ENCODE data around the gene L1CAM.
A peak's percentile ranks its signal among the peaks of the same experiment; 100 is the strongest.

Gene L1CAM, protein sequence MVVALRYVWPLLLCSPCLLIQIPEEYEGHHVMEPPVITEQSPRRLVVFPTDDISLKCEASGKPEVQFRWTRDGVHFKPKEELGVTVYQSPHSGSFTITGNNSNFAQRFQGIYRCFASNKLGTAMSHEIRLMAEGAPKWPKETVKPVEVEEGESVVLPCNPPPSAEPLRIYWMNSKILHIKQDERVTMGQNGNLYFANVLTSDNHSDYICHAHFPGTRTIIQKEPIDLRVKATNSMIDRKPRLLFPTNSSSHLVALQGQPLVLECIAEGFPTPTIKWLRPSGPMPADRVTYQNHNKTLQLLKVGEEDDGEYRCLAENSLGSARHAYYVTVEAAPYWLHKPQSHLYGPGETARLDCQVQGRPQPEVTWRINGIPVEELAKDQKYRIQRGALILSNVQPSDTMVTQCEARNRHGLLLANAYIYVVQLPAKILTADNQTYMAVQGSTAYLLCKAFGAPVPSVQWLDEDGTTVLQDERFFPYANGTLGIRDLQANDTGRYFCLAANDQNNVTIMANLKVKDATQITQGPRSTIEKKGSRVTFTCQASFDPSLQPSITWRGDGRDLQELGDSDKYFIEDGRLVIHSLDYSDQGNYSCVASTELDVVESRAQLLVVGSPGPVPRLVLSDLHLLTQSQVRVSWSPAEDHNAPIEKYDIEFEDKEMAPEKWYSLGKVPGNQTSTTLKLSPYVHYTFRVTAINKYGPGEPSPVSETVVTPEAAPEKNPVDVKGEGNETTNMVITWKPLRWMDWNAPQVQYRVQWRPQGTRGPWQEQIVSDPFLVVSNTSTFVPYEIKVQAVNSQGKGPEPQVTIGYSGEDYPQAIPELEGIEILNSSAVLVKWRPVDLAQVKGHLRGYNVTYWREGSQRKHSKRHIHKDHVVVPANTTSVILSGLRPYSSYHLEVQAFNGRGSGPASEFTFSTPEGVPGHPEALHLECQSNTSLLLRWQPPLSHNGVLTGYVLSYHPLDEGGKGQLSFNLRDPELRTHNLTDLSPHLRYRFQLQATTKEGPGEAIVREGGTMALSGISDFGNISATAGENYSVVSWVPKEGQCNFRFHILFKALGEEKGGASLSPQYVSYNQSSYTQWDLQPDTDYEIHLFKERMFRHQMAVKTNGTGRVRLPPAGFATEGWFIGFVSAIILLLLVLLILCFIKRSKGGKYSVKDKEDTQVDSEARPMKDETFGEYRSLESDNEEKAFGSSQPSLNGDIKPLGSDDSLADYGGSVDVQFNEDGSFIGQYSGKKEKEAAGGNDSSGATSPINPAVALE

DNA sequence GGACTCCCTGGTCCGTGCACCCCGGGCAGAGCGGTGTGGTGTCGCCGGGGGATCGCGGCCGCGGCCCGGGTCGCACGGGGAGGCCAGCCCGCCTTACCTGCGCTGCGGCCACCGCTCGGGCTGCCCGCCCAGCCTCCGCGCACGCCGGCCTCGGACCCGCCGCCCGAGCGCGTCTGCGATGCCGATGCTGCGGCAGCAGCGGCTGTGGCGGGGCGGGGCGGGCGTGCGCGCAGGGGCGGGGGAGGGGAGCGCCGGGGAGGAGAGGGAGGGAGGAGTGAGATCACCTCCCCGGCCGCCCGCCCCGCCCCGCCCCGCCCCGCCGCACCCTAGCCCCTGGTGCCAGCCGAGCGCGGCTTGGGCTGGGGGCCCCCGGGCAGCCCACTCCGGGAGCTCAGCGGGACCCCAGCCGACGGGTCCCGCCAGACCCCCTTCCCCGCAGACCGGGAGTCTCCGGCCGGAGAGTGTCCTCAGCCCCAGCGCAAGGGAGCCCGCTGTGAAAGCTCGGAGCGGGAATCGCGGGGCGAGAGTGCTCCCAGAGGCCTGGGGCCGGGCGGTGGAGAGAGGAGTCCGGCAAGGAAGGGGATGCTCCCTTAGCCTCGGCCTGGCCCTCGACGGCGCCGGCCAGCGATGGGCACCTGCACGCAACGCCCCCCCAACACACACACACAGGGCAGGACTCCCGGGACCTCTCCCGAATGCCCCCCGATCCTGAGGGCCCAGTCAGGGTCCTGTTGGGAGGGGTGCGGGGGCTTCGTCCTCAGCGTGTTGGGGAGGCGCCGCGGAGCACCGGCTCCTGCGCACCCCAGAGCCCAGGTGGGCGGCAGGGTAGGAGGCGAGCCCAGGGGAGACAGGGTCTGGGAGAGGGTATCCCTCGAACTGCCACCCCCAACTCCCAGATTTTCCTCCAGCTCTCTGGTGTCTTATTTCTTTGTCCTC is at the start of gene L1CAM:
Gene L1CAM (minus strand): TSS at position 206 of the 936 bp plus-strand sequence. CDS start 10,337 bp downstream, outside the sequence.
- DNase-seq: no peak

DNA sequence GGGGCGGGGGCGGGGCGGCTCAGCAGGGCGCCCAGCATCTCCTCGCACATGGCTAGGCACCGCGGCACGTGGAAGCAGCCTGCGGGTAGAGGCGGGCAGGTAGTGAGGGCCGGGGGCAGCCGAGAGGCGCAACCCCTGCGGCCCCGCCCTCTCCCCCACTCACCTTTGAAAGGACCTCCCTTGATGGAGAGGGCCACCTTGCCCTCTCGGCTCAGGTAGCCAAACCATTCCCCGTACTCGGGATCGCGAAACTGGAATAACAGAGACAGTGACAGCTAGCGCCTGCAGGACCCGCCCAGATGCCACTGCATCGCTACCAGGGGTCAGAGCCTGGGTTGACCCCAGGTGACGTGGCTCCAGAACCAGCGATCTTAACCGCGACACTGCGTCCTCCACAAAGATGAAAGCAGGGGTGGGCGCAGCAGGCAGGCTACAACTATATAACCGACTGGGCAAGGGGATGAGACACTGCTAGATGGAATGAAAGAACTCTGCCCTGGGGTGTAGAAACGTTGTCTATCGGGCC is 49.4 kb upstream of the L1CAM start:
- DNase-seq: no peak

DNA sequence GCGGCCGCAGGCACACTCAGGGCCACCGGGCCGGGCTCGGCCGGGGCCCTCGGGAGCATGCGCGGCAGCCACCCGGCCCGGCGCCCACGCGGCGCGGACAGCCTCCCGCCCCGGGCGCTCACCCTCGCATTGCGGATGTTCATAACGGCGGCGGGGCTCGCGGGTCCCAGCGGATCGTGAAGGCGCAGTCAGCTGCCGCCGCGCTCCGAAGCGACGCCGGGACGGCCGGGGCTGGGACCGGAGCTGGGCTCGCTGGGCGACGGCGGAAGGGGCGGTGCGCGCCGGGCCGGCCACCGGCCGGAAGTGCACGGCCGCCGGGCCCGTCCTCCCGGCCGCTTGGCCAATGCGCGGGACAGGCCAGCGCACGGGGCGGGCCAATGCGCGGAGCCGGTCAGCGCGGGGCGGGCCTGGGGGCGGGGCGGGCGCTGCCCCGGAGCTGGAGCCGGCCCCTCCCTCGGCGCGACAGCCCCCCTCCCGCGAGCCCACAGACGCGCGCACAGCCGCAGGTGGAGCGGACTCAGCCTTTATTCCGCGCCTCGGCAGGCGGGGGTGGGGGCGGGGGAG is 48.9 kb upstream of the L1CAM start, which contains the start of gene NAA10:
Gene NAA10 (minus strand): TSS at position 276 of the 564 bp plus-strand sequence. CDS start 133 bp downstream, at position 143.
- no peak for DNase-seq

DNA sequence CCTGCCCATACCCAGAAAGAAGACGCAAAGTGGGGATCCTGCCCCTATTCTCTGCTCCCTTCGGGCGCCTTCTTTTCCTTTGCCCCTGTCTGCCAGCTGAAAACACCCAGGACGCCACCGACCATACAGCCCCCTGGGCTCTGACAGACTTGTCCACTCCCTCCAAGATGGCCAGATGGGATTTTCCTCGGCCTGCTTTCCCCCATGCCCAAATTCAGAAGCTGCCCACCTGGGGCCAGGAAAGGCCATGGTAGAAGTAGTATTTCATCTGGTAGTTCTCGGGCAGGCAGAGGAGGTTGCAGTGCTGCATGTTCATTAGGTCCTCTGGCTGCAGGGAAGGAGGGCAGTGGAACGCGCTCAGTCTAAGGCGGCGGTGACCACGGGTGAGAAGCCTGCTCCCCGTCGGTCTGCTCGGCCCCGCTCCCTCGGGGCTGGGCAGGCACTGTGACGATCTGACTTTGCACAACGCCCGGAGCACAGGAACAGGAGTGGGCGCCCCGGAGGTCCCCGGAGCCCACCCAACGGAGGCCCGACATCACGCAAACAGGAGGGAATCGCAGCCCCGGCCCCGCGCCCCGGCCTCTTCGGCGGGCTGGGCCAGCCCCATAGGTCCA is 48.3 kb upstream of the L1CAM start:
- no peak for DNase-seq

DNA sequence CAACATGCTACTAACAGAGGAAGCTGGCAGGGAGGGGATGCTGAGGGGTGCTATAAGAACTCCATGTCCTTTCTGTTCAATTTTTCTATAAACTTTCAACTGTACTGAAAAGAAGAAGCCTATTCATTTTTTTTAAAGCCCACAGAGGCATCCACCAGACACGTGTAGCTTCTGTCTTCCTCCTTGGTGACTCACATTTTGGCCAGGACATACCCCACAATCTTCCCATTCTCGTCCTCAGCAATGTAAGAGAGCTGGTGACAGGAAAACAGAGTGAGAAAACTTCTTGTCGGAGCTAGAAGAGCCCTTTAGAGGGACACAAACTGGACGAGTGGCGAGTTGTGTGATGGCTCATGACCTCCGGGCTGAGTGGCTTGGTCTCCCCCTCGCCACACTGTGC is 47.8 kb upstream of the L1CAM start:
- no peak for DNase-seq

DNA sequence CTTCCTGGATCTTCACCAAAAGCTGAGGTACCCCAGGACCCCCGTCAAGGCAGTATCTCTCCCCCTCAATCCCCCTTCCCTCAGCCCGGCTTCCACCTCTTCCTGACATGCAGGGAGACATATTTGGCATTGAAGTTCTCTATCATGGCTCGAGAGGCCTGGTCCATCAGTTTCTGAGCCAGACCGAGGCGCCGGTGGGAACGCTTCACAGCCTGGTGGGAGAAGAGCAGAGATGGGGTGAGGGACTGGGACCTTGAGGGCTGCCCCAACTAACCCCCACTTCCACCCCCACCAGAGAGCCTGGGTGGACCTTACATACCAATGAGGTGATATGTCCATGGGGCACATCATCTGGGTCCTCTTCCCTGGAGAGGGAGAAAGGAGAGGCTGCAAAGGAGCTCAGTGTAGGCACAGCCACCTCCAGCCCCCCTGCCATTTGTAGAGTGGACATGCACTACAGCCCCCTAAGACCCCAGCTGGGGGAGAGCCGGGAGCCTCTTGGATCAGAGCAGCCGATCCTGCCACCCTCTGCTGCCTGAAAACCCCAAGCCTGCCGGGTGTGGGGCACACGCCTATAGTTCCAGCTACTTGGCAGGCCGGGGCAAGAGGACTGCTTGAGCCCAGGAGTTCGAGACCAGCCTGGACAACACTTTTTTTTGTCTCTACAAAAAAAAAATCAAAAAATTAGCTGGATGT is 46.4 kb upstream of the L1CAM start:
- no peak for DNase-seq

DNA sequence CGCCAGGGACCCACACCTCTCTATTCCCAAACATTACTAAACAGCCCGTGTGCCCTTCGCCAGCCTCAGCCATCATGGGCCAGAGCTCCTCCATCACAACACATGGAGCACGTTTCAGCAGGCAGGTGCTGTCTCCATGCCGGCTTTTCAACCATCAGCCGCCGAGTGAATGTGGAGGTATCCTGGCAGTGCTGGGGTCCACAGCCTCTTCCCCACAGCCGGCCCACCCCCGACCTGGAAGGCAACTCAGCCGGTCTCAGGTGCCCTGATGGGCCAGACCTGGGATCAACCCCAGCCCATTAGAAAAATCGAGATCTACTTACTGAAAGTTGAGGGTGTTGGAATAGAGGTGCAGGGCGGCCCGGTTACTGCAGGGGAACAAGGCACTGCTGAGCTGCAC is 45.8 kb upstream of the L1CAM start:
- no peak for DNase-seq

DNA sequence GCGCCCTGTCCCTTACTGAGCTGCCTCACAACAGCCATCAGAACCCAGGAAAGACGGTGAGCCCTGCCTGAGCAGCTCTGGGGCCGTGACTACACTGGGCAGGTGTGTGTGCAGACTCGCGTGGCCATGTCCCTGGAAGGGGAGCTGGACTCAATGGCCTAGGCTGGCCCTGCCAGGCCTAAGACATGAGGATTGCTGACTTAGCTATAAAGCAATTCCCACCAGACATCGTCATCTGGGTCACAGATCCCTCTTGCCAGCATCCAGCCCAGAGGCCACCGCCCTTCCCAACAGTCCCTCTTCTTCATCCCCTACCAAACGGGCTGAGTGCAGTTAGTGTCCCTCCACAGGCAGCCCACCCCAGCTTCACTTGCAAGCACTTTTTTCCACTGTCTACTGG is 45.2 kb upstream of the L1CAM start:
- no peak for DNase-seq

DNA sequence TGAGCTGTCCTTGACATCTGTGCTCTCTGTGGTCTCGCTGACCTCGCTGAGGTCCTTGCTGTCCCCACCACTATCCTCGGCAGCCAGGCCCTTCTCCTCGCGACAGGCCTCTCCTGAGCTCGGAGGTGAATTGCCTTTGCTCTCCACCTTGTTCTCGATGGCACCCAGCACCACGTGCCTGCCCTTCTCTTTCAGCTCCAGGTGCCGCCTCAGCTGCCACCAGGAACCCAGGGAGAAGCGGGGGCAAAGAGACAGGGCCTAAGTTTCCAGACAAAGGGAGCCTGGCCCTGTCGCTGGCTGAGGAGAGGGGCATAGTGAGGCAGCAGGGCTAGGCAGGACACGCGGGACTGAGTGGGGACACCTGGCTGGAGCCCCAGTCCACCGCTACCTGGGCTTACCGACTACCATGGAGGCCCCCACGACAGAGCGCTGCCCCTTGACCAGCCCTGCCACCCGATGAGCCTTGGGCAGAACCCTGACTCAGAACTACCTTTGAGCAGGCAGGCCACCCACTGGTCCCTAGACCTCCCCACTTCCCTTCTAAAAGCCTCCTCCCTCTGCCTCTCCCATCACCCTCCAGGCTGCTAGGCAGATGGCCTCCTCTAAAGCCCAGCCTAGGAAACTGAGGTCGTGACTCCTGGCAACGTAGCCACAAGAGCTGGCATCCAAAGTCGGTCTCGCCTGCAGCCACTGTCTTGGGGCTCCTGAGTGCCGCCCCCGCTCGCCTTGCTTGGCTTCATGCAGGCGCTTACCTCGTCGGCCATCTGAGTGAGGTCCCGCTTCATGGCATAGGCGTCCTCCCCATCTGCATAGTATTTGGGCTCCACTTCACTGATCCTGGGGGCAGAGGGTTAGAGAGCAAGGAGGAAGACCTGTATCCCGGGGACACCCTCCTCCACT is 44.3 kb upstream of the L1CAM start:
- no peak for DNase-seq

DNA sequence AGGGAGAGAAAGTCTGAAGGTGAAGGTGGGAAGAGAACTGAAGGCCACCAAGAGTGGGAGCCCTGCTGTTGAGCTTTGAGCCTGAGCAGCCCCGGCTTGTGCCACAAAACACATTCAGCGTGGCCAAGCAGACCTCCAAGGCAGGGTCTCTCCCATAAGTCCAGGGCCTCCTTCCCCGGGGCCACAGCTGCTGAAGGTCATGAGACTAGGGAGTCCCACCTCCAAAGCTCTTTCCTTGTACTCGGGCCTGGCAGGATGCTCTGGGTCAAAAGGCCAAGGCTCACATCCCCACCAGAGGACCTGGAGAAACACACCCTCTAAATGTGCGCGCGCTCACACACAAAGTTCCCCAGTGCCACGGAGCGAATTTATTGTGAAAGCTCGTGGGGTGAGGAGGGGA is 43.6 kb upstream of the L1CAM start:
- DNase-seq: no peak

DNA sequence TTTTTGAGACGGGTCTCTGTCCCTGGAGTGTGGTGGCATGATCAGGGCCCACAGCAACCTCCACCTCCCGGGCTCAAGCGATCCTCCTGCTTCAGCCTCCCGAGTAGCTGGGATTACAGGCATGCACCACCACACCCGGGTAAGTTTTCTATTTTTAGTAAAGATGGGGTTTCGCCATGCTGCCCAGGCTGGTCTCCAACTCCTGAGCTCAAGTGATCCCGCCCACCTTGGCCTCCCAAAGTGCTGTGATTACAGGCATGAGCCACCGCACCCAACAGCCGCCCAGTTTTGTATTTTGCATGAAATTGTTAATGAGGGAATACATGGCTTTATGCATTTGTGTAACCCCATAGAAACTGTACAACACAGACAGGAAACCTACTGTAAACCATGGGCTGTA is 42.9 kb upstream of the L1CAM start:
- DNase-seq: no peak

DNA sequence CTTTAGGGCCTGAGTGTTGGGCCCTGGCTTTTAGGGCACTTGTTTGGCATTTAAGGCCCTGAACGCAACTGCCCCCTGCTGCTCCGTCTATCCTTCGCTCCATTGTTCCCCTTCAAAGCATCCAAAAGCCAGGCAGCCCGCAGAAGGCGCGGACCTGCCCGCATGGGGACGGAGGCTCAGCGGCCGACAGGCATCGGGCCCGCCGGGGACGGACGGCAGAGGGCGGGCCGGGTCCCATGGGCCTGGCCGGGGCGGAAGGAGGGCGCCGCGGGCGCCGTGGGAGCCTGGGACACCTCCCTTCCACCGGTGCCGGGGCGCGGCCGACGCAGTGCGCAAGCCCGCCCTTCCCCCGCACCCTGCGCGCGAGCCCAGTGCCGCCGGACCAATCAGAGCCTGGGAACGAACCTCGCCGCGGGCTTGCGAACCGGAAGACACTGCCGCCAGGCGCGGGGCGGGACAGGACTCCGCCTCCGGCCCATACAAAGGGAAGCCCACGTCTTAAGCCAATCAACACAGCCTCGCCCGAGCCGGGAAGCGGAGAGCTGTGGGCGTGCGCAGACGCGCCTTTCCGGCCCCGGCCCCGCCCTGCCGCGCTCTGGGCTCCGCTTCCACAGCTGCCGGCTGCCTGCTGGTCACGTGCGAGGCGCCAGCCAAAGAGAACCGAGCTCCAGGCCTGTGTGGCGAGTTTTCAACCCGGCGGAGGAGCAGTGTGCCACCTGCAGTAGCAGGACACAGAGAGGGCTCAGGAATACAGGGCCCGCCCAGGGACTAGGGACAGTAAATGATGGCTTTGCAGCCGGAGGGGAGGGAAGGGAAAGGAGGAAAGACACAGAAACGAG is 42.2 kb upstream of the L1CAM start:
- peak; percentile 84 for DNase-seq

DNA sequence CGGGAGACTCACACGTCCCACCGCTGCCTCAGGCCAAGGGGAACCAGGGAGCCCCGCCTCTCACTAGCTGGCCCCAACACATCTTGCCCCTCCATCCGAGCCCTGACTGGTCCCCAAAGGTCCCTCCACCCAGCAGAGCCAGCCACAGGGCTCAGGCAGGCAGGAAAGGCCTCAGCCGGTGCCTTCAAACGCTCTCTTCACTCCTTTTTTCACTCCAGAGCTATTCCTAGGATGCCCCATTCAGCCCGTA is 41.6 kb upstream of the L1CAM start:
- DNase-seq: no peak

DNA sequence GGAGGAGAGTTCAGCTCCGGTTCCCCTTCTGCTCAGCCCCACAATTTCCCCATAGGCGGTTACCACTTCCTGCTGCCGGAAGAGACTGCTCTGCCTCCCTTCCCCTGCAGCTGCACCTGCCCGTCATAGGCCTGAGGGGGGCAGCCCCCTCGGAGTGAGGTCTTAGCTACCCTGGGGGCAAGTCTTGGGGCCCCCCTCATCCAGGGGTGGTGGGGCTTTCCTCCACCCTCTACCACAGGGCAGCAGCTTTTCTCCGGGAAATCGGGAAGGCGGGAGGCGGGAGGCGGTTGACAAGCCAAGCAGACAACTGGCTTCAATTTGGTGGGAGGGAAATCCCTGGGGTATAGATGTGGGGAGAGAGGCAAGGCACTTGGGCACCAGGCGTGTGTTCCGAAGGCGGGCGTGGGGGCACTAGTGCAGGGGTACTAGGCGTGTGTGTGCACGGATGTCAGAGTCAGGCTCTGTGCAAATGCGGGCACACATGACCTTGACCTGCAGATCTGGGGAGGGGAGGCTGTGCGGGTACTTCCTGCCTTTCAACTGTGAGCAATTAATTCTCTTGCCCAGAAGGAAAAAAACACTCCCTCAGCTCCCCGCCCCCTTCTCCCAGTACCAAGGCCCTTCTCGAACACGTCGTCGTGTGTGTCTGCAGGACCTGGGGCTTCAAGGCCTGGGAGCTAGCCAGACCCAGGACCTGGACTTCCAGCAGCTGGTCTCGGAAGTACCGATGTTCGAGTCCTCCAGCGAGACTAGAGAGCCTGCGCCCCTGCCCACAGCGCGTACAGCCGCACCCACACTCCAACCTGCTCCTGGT is 41.1 kb upstream of the L1CAM start:
- no peak for DNase-seq

DNA sequence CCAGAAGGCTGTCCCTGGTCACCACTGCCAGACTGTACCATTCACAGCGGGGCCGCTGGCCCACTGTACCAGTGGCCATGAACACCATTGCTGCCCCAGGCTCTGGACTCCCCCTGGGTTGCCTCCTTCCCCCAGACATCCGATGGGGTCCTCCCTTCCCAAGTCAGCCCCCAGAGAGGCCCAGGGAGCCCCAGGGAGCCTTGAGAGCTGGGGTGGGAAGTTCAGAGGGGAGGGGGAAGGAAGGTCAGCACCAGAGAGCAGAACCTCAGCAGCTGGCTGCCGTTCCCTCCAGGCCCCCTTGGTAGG is 40.5 kb upstream of the L1CAM start:
- DNase-seq: no peak

DNA sequence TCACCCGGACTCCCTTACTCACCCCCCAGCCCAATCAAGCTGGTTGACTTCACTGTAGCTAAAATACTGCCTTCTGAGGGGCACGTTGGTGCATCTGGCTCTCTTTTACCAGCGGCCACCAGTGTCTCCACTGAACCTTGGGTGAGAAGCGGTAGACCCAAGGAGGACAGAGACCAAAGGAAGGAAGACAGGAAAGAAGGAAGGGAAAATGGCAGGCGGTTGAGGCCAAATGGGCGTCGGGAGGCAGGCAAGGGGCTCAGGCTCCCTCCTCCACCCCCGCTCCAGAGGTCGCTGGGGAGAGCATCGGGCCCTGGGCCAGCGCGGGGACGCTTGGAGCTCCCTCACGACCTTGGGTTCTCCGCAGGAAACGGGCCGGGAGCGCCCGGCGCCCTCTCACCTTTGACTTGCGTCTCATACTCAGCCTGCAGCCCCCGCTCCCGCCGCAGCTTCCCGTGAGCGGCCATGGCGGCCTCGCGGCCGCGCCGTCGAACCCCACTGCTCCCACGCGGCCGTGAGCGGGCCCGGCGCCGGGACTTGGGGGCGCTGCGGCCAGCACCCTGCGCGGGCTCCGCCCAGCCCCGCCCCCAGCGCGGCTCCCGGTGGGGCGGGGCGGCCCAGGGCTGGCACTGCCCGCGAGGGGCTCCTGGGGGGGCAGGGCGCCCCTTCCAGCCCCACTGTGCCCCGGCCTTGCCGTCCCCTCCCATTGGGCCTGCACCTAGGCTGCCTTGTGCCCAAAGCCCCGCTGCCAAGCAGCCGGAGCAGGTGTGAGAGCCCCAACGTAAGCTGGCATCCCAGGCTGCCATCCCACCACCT is 40.0 kb upstream of the L1CAM start, which contains the start of gene ARHGAP4:
Gene ARHGAP4 (minus strand): TSS at position 526 of the 813 bp plus-strand sequence. CDS start 62 bp downstream, at position 464.
- no peak for DNase-seq

DNA sequence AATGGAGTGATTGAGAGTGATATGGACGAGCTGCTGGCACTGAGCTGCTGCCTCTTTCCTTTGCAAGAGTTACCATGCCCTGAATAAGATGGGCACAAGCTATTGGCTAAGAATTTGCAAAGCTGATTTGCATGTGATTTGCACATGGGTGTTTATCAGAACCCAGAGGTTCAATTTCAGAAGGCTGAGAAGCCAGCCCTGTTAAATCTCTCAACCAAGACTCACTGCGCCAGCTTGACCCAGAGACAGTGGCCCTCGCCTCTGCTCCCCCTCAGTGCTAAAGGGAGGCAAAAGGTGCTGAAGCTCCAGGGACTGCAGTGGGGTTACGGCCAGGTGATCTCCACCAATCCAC is 39.4 kb upstream of the L1CAM start:
- DNase-seq: no peak
